Activated CD8-positive, alpha-beta T cell treated with anti-CD3 and anti-CD28 coated beads for 36 hours (primary cell): ENCODE data around the gene KIAA0586. TPM values are rescaled to one million over a fixed set of nuclear protein-coding genes. Genes with fewer than 3 reads are reported as not detected.
"Not testable (repeated sequence)": the region's sequence is repeated elsewhere in the genome, so short reads cannot be mapped to it uniquely, and the experiment has no call there.

Source experiments
- ATAC-seq: fragments of 200-7000 bp; cut with Tn5 transposase; one replicate; pipeline ENCODE4 v1.10.0; 2021; ENCODE audit warnings: mild to moderate bottlenecking, moderate library complexity
- CTCF ChIA-PET: fragments of 350-600 bp; sonication (Branson Sonifier 250); formaldehyde crosslinking; loops from one replicate; lab custom pipeline; 2021; ENCODE audit warnings: antibody characterized with exemption; lab: Charles Lee
- POLR2A ChIA-PET: fragments of 350-600 bp; sonication (Branson Sonifier 250); formaldehyde crosslinking; loops from one replicate; lab custom pipeline; 2021; ENCODE audit warnings: antibody characterized with exemption; lab: Charles Lee
- DNase-seq: peaks from one replicate; pipeline ENCODE4 v3.0.0-alpha.2; 2020
- H3K27ac Mint-ChIP-seq: one replicate; pipeline ENCODE4 v1.8.0; 2021; ENCODE audit warnings: mild to moderate bottlenecking, mixed read lengths
- H3K27me3 Mint-ChIP-seq: one replicate; pipeline ENCODE4 v1.8.0; 2021; ENCODE audit warnings: mixed read lengths
- H3K36me3 Mint-ChIP-seq: one replicate; pipeline ENCODE4 v1.8.0; 2021; ENCODE audit warnings: low read depth, mixed read lengths
- H3K4me1 Mint-ChIP-seq: one replicate; pipeline ENCODE4 v1.8.0; 2021; ENCODE audit warnings: low read depth, mixed read lengths
- H3K4me3 Mint-ChIP-seq: one replicate; pipeline ENCODE4 v1.8.0; 2021; ENCODE audit warnings: mild to moderate bottlenecking, moderate library complexity, mixed read lengths
- H3K9me3 Mint-ChIP-seq: one replicate; pipeline ENCODE4 v1.8.0; 2021; ENCODE audit warnings: mixed read lengths
- intact Hi-C: fragments of 100-400 bp; cut with micrococcal nuclease; formaldehyde crosslinking; loops from one replicate; pipeline ENCODE4 v1.10.0; 2022
- total RNA-seq, 2 experiments: library from RNA; stranded (reverse); gene quantifications; one replicate each; pipeline ENCODE4 v1.2.3, GENCODE V29; 2021
- TF ChIP-seq, protein P1 (sequence below): fragments of 200-600 bp; IDR thresholded peaks from one replicate; pipeline ENCODE4 v1.8.0; 2022; ENCODE audit warnings: antibody characterized with exemption, mild to moderate bottlenecking

KIAA0586 gene
- total RNA-seq, 2 experiments from 2014 or later = 23.4 TPM

DNA sequence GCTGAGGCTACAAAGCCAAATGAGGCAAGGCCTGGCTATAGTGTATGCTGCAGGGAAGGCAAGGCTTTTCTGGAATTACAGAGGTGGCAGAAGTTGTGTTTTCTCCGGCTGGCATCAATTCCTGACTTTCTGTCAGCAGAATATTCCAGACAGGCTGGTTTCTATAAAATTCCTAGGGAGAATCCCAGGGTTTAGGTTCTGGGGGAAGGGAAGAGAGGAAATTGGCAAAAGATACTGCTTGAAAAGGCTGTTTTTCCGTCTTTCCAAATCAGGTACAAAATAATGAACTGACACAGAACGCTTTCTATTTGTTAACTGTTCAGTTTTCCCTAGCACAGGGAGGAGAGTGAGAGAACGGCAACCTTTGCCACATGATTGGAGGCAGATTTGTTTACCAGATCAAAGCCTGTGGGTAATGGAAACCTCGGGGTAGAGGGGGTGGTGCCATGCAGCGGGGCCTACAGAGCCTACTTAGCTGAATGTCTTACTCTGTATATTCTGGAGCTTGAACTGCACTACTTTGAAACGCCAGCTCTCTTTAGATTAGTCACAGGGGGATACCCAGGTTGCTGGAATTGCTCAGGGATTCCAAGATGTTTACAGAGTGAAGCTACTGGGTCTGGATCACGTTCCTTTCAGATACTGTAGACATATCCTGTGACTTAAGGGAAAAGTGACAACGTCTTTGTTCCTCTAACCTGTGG lies 144.4 kb downstream of the KIAA0586 start:
- peak overlapping the region; percentile 28 for H3K4me3 Mint-ChIP-seq
- POLR2A ChIA-PET = interaction anchor here (0.7 to 1.1 kb wide), 2 partner anchors 39 to 161 kb away, joined by 3 read pairs; no protein-coding TSS in a partner anchor
- CTCF ChIA-PET = interaction anchor here (0.7 kb wide), 1 partner anchor 11 kb away, joined by 3 read pairs; no protein-coding TSS in a partner anchor
- ATAC-seq (peak; percentile 89), DNase-seq (peak; percentile 76)
- H3K27ac Mint-ChIP-seq = peak overlapping the region; percentile 89
- peaks cover 30% of the 10 kb centered on the region for H3K4me1 Mint-ChIP-seq
- TF ChIP-seq, protein P1, sequence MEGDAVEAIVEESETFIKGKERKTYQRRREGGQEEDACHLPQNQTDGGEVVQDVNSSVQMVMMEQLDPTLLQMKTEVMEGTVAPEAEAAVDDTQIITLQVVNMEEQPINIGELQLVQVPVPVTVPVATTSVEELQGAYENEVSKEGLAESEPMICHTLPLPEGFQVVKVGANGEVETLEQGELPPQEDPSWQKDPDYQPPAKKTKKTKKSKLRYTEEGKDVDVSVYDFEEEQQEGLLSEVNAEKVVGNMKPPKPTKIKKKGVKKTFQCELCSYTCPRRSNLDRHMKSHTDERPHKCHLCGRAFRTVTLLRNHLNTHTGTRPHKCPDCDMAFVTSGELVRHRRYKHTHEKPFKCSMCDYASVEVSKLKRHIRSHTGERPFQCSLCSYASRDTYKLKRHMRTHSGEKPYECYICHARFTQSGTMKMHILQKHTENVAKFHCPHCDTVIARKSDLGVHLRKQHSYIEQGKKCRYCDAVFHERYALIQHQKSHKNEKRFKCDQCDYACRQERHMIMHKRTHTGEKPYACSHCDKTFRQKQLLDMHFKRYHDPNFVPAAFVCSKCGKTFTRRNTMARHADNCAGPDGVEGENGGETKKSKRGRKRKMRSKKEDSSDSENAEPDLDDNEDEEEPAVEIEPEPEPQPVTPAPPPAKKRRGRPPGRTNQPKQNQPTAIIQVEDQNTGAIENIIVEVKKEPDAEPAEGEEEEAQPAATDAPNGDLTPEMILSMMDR = no peak
- no peaks in the 10 kb centered on the region for H3K9me3 Mint-ChIP-seq
- no peaks in the 10 kb centered on the region for H3K27me3 Mint-ChIP-seq
- H3K36me3 Mint-ChIP-seq = no peaks in the 10 kb centered on the region
- intact Hi-C loops = no loop called here

GRCh38 chr14:58572473-58572853 lies 144.9 kb downstream of the KIAA0586 start:
- Mint-ChIP-seq H3K36me3 (no peaks in the 10 kb centered on the region), H3K9me3 (no peaks in the 10 kb centered on the region), H3K4me3 (no peak overlapping the region), H3K27me3 (no peaks in the 10 kb centered on the region), H3K27ac (peak overlapping the region; percentile 89), H3K4me1 (peaks cover 30% of the 10 kb centered on the region)
- CTCF ChIA-PET = interaction anchor here (0.7 kb wide), 1 partner anchor 12 kb away, joined by 3 read pairs; no protein-coding TSS in a partner anchor
- DNase-seq (no peak), ATAC-seq (no peak)
- TF ChIP-seq, protein P1 = no peak
- intact Hi-C loops = no loop called here
- POLR2A ChIA-PET = interaction anchor here (0.7 to 1.1 kb wide), 2 partner anchors 39 to 160 kb away, joined by 3 read pairs; no protein-coding TSS in a partner anchor

- ATAC-seq = no peak
- peaks cover 30% of the 10 kb centered on the region for H3K4me1 Mint-ChIP-seq
These were observed 145.3 kb downstream of the KIAA0586 start for GRCh38 chr14:58572863-58573262.

DNA sequence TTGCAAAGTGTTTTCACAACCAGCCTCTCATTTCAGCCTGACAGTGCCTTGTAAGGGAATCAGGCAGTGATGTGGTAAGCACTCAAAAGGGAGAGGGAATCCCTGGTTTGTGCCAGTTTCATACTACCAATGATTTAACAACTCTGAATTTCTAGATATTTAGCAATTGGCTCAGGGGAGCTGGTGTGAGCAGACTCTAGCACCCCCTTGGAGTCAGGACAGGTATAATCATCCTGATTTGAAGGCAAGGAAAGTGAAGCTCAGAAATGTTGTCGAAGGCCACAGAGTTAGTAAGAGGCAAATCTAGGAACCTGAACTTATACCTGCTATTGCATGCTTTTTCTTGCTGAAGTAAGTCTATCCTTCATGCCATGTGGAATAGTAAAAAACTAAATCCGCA lies 147.1 kb downstream of the KIAA0586 start:
- no peaks in the 10 kb centered on the region for H3K36me3 Mint-ChIP-seq
- intact Hi-C loops = no loop called here
- H3K27ac Mint-ChIP-seq = no peak overlapping the region
- H3K4me1 Mint-ChIP-seq = peaks cover 26% of the 10 kb centered on the region
- no peak overlapping the region for H3K4me3 Mint-ChIP-seq
- TF ChIP-seq, protein P1 = no peak
- ATAC-seq (no peak), DNase-seq (no peak)
- ChIA-PET POLR2A (interaction anchor here (0.6 kb wide), 1 partner anchor 66 kb away, joined by 3 read pairs; no protein-coding TSS in a partner anchor), CTCF (interaction anchor here (1.1 to 2.3 kb wide), 2 partner anchors 42 to 73 kb away, joined by 3 to 17 read pairs; no protein-coding TSS in a partner anchor)
- no peaks in the 10 kb centered on the region for H3K9me3 Mint-ChIP-seq
- no peaks in the 10 kb centered on the region for H3K27me3 Mint-ChIP-seq

More at GRCh38 chr14:58572863-58573262, 145.3 kb downstream of the KIAA0586 start:
- Mint-ChIP-seq H3K27ac (no peak overlapping the region), H3K4me3 (no peak overlapping the region), H3K36me3 (no peaks in the 10 kb centered on the region), H3K27me3 (no peaks in the 10 kb centered on the region), H3K9me3 (no peaks in the 10 kb centered on the region)
- TF ChIP-seq, protein P1 = no peak
- CTCF ChIA-PET = no interaction called here
- POLR2A ChIA-PET = interaction anchor here (0.7 to 1.1 kb wide), 2 partner anchors 40 to 160 kb away, joined by 3 read pairs; no protein-coding TSS in a partner anchor
- no peak for DNase-seq
- intact Hi-C loops = no loop called here

DNA sequence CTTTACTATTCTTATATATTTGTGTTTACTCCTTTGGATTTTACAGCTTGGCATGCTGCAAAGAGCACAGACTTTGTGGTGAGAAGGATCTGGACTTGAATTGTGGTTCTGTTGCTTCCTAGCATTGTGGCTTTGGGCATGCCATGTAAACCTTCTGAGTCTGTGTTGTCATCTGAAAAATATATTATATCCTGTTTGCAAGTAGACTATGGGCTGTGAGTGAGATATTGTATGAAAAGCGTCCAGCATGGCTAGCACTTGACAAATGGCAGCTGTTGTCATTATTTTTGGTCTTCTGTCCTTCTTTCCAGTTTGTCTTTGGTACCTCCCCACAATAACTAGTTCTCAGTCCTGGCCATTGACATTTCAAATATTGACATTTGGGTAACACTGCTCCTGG lies 148.4 kb downstream of the KIAA0586 start:
- ATAC-seq = no peak
- H3K4me1 Mint-ChIP-seq = peaks cover 20% of the 10 kb centered on the region
- CTCF ChIA-PET = no interaction called here
- POLR2A ChIA-PET = interaction anchor here (0.6 kb wide), 2 partner anchors 58 to 95 kb away, joined by 3 to 4 read pairs; no protein-coding TSS in a partner anchor
- no peaks in the 10 kb centered on the region for H3K27me3 Mint-ChIP-seq
- intact Hi-C loops = no loop called here
- TF ChIP-seq, protein P1 = no peak
- H3K9me3 Mint-ChIP-seq = peaks cover 5% of the 10 kb centered on the region
- H3K4me3 Mint-ChIP-seq = no peak overlapping the region
- H3K36me3 Mint-ChIP-seq = no peaks in the 10 kb centered on the region
- H3K27ac Mint-ChIP-seq = no peak overlapping the region
- no peak for DNase-seq

- H3K4me1 Mint-ChIP-seq, H3K4me3 Mint-ChIP-seq, DNase-seq, H3K36me3 Mint-ChIP-seq, H3K27ac Mint-ChIP-seq, ATAC-seq, H3K27me3 Mint-ChIP-seq, CTCF ChIA-PET, POLR2A ChIA-PET, intact Hi-C loops: not testable (repeated sequence)
- peaks cover 11% of the 10 kb centered on the region for H3K9me3 Mint-ChIP-seq
These were observed 152.5 kb downstream of the KIAA0586 start for GRCh38 chr14:58580035-58580434.

- ATAC-seq, H3K4me3 Mint-ChIP-seq, H3K4me1 Mint-ChIP-seq, DNase-seq, H3K27ac Mint-ChIP-seq, intact Hi-C loops, H3K36me3 Mint-ChIP-seq, H3K27me3 Mint-ChIP-seq, CTCF ChIA-PET: not testable (repeated sequence)
- H3K9me3 Mint-ChIP-seq = peaks cover 11% of the 10 kb centered on the region
- POLR2A ChIA-PET = interaction anchor here (1.5 kb wide), 1 partner anchor 17 kb away, joined by 3 read pairs; no protein-coding TSS in a partner anchor
These were observed 153.9 kb downstream of the KIAA0586 start for GRCh38 chr14:58581389-58581788.
